Activated CD4-positive, alpha-beta memory T cell treated with anti-CD3 and anti-CD28 coated beads, Interleukin-2, amount 10 ng/mL, durations not matched to agents 7 days and 5 days (primary cell): ENCODE results near the gene SUSD1. TPM values are rescaled to one million over a fixed set of nuclear protein-coding genes. Genes with fewer than 3 reads are reported as not detected.

Experiments
- CTCF ChIA-PET: fragments of 350-600 bp; sonication (Branson Sonifier 250); formaldehyde crosslinking; loops from one replicate; lab custom pipeline; 2021; ENCODE audit warnings: antibody characterized with exemption, inconsistent platforms; lab: Charles Lee
- POLR2A ChIA-PET: fragments of 350-600 bp; sonication (Branson Sonifier 250); formaldehyde crosslinking; loops from one replicate; lab custom pipeline; 2021; ENCODE audit warnings: antibody characterized with exemption; lab: Charles Lee
- DNase-seq: peaks from one replicate; pipeline ENCODE4 v3.0.0-alpha.2; 2020
- H3K27ac Mint-ChIP-seq: one replicate; pipeline ENCODE4 v1.8.0; 2021; ENCODE audit warnings: mild to moderate bottlenecking, mixed read lengths
- H3K27me3 Mint-ChIP-seq: one replicate; pipeline ENCODE4 v1.8.0; 2021; ENCODE audit warnings: mixed read lengths
- H3K36me3 Mint-ChIP-seq: one replicate; pipeline ENCODE4 v1.8.0; 2021; ENCODE audit warnings: low read depth, mixed read lengths
- H3K4me1 Mint-ChIP-seq: one replicate; pipeline ENCODE4 v1.8.0; 2021; ENCODE audit warnings: mixed read lengths
- H3K4me3 Mint-ChIP-seq: one replicate; pipeline ENCODE4 v1.8.0; 2021; ENCODE audit warnings: mild to moderate bottlenecking, mixed read lengths
- H3K9me3 Mint-ChIP-seq: one replicate; pipeline ENCODE4 v1.8.0; 2021; ENCODE audit warnings: mixed read lengths
- total RNA-seq, 2 experiments: library from RNA; stranded (reverse); gene quantifications; one replicate each; pipeline ENCODE4 v1.2.3, GENCODE V29; 2021

SUSD1 gene
- total RNA-seq, 2 experiments from 2014 or later = 18.4 TPM

- no peaks in the 10 kb centered on the region for H3K9me3 Mint-ChIP-seq
- CTCF ChIA-PET = interaction anchor here (1.3 kb wide), 1 partner anchor 37 kb away, joined by 6 read pairs; no protein-coding TSS in a partner anchor
- peak overlapping the region; percentile 47 for H3K4me3 Mint-ChIP-seq
- peaks cover 13% of the 10 kb centered on the region for H3K27me3 Mint-ChIP-seq
- H3K4me1 Mint-ChIP-seq = peaks cover 54% of the 10 kb centered on the region
- H3K27ac Mint-ChIP-seq = peak overlapping the region; percentile 93
- H3K36me3 Mint-ChIP-seq = peaks cover 64% of the 10 kb centered on the region
- DNase-seq = no peak
- POLR2A ChIA-PET = interaction anchor here (0.8 to 2.1 kb wide), 9 partner anchors 9 to 416 kb away, joined by 3 to 11 read pairs (median 4); partner anchors contain the start of gene UGCG
These were observed 137.1 kb downstream of the SUSD1 start for GRCh38 chr9:112038017-112038408.

DNA sequence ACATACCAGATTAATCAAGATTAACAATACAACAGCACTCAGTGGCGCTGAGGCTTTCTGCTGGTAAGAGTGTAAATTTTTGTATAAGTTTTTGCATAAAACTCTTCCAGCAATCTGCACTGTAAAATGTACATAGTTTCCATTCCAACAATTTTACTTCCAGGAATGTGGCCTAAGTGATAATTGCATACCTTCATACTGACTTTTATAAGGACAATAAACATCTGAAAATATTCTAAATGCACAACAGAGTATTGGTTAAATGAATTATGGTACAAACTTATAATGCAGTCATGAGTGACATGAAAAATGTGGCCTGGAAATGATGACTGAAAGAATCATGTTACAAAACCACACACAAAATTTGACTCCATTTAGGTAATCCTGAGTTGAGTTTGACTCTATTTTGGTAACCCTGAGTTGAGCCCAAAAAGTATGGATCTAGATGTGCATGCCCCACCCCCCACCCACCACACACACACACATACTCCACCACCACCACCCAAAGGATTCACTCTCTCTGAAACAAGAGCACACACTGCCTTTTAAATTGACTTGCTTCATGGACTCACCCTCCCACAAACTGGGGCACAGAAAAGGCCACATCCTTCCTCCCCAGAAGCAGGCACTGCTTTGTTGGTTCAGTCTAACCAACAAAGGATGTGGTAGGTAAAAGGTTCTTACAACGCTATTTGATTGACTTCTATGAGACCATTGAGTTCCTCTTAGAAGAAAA is 137.6 kb downstream of the SUSD1 start:
- POLR2A ChIA-PET = interaction anchor here (0.8 to 2.1 kb wide), 6 partner anchors 10 to 416 kb away, joined by 3 to 11 read pairs (median 4); partner anchors contain the start of gene UGCG
- H3K27me3 Mint-ChIP-seq = peaks cover 13% of the 10 kb centered on the region
- H3K9me3 Mint-ChIP-seq = no peaks in the 10 kb centered on the region
- peaks cover 57% of the 10 kb centered on the region for H3K4me1 Mint-ChIP-seq
- CTCF ChIA-PET = interaction anchor here (0.9 kb wide), 1 partner anchor 40 kb away, joined by 3 read pairs; no protein-coding TSS in a partner anchor
- peak overlapping the region; percentile 93 for H3K27ac Mint-ChIP-seq
- peak overlapping the region; percentile 47 for H3K4me3 Mint-ChIP-seq
- H3K36me3 Mint-ChIP-seq = peaks cover 64% of the 10 kb centered on the region
- DNase-seq = peak; percentile 87

DNA sequence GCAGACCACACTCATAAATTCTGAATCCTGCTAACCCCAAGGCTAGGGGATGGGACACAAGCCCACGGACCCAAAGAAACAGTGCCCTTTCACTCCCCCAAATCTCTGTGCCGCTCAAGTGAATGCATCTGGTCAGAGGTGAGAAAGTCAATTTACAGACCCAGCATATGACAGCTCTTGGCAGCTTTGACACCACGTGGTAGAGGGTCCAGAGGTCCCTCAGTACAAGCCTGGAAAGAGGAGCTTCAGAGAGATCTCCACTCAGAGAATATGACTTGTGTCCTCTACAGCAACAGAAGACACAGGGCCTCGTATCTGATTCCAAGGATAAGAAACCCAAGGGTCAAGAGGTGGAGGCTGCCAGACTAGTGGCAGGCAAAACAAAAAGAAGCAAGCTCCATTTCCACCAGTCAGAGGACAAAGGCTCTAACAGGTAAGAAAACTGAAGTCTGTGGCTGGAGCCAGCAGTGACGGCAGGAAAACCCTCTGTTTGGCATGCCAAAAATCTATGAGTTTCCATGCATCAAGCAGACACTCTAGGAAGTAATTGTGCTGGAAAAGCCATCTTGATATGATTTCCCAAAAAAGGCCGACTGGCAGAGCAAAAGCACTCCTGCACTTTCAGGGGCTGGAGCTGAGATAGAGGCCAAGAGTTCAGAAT is 139.8 kb downstream of the SUSD1 start:
- CTCF ChIA-PET = interaction anchor here (0.7 to 1.0 kb wide), 2 partner anchors 14 to 584 kb away, joined by 3 read pairs; no protein-coding TSS in a partner anchor
- POLR2A ChIA-PET = interaction anchor here (0.7 to 2.3 kb wide), 3 partner anchors 16 to 208 kb away, joined by 3 to 8 read pairs (median 4); partner anchors contain the start of gene UGCG
- H3K4me1 Mint-ChIP-seq = peaks cover 68% of the 10 kb centered on the region
- H3K36me3 Mint-ChIP-seq = peaks cover 52% of the 10 kb centered on the region
- H3K27ac Mint-ChIP-seq = no peak overlapping the region
- peaks cover 13% of the 10 kb centered on the region for H3K27me3 Mint-ChIP-seq
- no peaks in the 10 kb centered on the region for H3K9me3 Mint-ChIP-seq
- no peak for DNase-seq
- H3K4me3 Mint-ChIP-seq = no peak overlapping the region

GRCh38 chr9:112034216-112034611 is 140.9 kb downstream of the SUSD1 start:
- Mint-ChIP-seq H3K36me3 (peaks cover 50% of the 10 kb centered on the region), H3K27ac (no peak overlapping the region), H3K9me3 (no peaks in the 10 kb centered on the region), H3K4me3 (no peak overlapping the region), H3K27me3 (peaks cover 13% of the 10 kb centered on the region), H3K4me1 (peaks cover 70% of the 10 kb centered on the region)
- POLR2A ChIA-PET = interaction anchor here (0.6 to 2.3 kb wide), 3 partner anchors 17 to 266 kb away, joined by 3 to 8 read pairs (median 4); partner anchors contain the start of gene UGCG
- DNase-seq = no peak
- CTCF ChIA-PET = no interaction called here

- Mint-ChIP-seq H3K4me3 (no peak overlapping the region), H3K27ac (no peak overlapping the region), H3K9me3 (no peaks in the 10 kb centered on the region), H3K4me1 (peaks cover 70% of the 10 kb centered on the region), H3K36me3 (peaks cover 50% of the 10 kb centered on the region), H3K27me3 (peaks cover 13% of the 10 kb centered on the region)
- ChIA-PET CTCF (no interaction called here), POLR2A (interaction anchor here (1.1 to 1.4 kb wide), 2 partner anchors 31 to 136 kb away, joined by 3 read pairs; no protein-coding TSS in a partner anchor)
- DNase-seq = no peak
These were observed 141.6 kb downstream of the SUSD1 start for GRCh38 chr9:112033237-112034215.

- peaks cover 15% of the 10 kb centered on the region for H3K27me3 Mint-ChIP-seq
- no peak overlapping the region for H3K27ac Mint-ChIP-seq
- H3K4me3 Mint-ChIP-seq = no peak overlapping the region
- H3K36me3 Mint-ChIP-seq = peaks cover 54% of the 10 kb centered on the region
- POLR2A ChIA-PET = interaction anchor here (1.1 to 1.4 kb wide), 2 partner anchors 30 to 135 kb away, joined by 3 read pairs; no protein-coding TSS in a partner anchor
- H3K4me1 Mint-ChIP-seq = peaks cover 71% of the 10 kb centered on the region
- CTCF ChIA-PET = no interaction called here
- no peaks in the 10 kb centered on the region for H3K9me3 Mint-ChIP-seq
- DNase-seq = no peak
These were observed 142.4 kb downstream of the SUSD1 start for GRCh38 chr9:112032743-112033142.

DNA sequence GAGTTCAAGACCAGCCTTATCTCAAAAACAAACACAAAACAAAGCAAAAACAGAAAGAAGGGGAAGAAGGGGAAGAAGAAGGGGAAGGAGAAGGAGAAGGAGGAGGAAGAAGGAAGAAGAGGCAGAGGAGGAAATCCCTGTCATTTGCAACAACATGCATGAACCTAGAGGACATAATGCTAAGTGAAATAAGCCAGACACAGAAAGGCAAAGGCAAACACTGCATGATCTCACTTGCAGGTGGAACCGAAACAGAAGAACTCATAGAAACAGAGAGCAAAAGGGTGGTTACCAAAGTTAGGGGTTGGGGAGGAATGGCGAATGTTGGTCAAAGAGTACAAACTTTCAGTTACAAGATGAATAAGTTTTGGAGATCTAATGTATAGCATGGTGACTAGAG is 143.1 kb downstream of the SUSD1 start:
- no peak for DNase-seq
- Mint-ChIP-seq H3K9me3 (no peaks in the 10 kb centered on the region), H3K27me3 (peaks cover 15% of the 10 kb centered on the region), H3K4me3 (no peak overlapping the region), H3K4me1 (peaks cover 65% of the 10 kb centered on the region), H3K36me3 (peaks cover 51% of the 10 kb centered on the region), H3K27ac (no peak overlapping the region)
- ChIA-PET CTCF (no interaction called here), POLR2A (no interaction called here)

GRCh38 chr9:112031400-112031799 is 143.7 kb downstream of the SUSD1 start:
- no peaks in the 10 kb centered on the region for H3K9me3 Mint-ChIP-seq
- no peak overlapping the region for H3K4me3 Mint-ChIP-seq
- ChIA-PET CTCF (no interaction called here), POLR2A (no interaction called here)
- no peak overlapping the region for H3K27ac Mint-ChIP-seq
- H3K27me3 Mint-ChIP-seq = peaks cover 15% of the 10 kb centered on the region
- no peak for DNase-seq
- H3K4me1 Mint-ChIP-seq = peaks cover 63% of the 10 kb centered on the region
- H3K36me3 Mint-ChIP-seq = peaks cover 51% of the 10 kb centered on the region

DNA sequence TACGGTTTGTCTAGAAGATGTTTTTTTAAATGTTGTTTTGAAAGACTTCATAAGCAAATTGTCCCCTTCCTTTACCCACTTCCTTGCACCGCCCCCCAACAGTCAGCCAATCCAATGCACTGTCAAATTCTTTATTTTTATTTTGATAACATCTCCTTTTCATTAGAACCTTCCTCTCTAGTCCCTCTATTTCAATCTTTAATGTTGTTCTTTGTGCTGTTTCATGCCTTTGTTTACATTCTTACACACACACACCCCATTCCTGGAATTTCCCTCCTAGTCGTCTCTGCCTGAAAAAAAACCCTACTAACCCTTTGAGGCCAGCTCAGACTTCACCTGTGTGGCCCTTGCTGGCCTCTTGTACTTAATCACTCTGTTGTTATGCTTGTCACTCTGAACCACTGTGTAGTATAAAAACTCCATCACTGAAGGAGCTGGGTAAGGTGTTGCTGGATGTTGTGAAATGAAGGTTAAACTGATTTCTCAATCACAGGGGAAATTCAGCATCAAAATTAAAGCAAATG is 145.1 kb downstream of the SUSD1 start:
- ChIA-PET CTCF (no interaction called here), POLR2A (no interaction called here)
- Mint-ChIP-seq H3K9me3 (no peaks in the 10 kb centered on the region), H3K4me3 (no peak overlapping the region), H3K27ac (peak overlapping the region; percentile 11), H3K36me3 (peaks cover 49% of the 10 kb centered on the region), H3K4me1 (peaks cover 57% of the 10 kb centered on the region), H3K27me3 (peaks cover 20% of the 10 kb centered on the region)
- no peak for DNase-seq

DNA sequence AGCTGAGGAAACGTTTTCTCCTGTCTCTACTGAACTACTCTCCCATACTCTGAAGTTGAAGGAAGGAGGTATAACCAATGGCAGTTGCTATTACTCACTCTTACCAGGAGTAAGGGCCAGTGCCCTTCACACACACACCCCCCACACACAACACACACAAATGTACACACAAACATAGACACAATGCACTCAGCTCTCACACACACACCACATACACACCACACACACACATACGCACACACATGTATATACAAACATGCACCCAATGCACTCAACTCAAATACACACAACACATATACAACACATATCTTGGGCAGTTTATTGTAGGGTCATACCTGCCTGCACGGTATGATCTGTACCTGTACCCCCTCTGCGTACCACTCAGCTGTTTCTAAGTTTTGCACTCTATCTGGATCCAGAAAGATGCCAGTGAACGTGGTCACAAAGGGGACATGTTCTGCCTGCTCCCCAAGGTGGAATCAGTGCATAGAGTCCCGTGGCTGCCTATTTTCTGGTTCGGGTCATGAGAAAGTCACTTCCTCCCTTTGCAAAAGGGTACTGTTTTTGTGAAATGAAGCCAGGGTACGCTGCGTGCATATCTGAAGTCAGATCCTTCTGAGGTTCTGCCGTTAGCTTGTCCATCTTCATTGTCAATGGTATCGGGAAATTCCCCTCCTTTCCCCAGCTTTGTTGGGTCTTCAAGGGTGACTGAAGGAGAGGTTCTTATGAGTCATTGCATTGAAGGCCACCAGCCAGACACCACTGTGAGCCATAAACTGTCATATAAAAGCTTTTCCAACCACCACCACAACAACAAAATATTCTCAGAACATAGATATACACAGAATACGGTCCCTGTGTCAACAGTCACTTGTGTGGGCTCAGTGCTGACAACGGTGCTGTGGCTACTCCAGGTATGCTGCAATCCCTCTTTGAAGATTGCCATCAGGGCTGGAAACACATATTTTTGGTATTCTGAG is 146.6 kb downstream of the SUSD1 start:
- ChIA-PET CTCF (interaction anchor here (1.0 to 1.1 kb wide), 2 partner anchors 46 to 113 kb away, joined by 3 read pairs; no protein-coding TSS in a partner anchor), POLR2A (interaction anchor here (1.0 kb wide), 1 partner anchor 289 kb away, joined by 3 read pairs; no protein-coding TSS in a partner anchor)
- DNase-seq = peak; percentile 41
- H3K4me3 Mint-ChIP-seq = no peak overlapping the region
- peaks cover 10% of the 10 kb centered on the region for H3K27me3 Mint-ChIP-seq
- H3K9me3 Mint-ChIP-seq = no peaks in the 10 kb centered on the region
- H3K27ac Mint-ChIP-seq = peak overlapping the region; percentile 53
- H3K36me3 Mint-ChIP-seq = peaks cover 36% of the 10 kb centered on the region
- peaks cover 46% of the 10 kb centered on the region for H3K4me1 Mint-ChIP-seq

DNA sequence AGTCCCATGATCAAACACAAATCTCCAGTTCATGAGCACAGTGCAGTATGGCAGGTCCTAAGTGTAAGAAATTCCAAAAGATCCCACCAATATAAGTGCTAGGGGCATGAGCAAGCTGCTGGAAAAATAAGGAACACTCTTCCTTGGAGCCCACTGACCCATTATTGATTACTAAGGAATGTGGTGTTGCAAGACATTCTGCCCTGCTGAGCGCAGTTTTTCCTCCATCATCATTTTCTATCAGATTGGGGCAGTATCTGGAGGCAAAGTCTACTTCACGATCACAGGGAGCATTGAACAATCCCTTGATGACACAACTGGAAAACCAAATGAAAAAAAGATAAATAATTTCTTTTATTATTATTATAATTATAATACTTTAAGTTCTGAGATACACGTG is 149.2 kb downstream of the SUSD1 start:
- POLR2A ChIA-PET = no interaction called here
- H3K36me3 Mint-ChIP-seq = peaks cover 23% of the 10 kb centered on the region
- no peak for DNase-seq
- no peak overlapping the region for H3K4me3 Mint-ChIP-seq
- peaks cover 13% of the 10 kb centered on the region for H3K27me3 Mint-ChIP-seq
- CTCF ChIA-PET = no interaction called here
- no peak overlapping the region for H3K27ac Mint-ChIP-seq
- no peaks in the 10 kb centered on the region for H3K9me3 Mint-ChIP-seq
- H3K4me1 Mint-ChIP-seq = peaks cover 33% of the 10 kb centered on the region
